Ovary (tissue), 9 donors: ENCODE data around the gene COL11A1. TPM values are rescaled to one million over a fixed set of nuclear protein-coding genes. Genes with fewer than 3 reads are reported as not detected.

ENCODE experiments used
- DNase-seq, 5 donors: peaks; one replicate each; pipeline ENCODE4 v3.0.0-alpha.2; 2019 to 2020
- H3K27ac ChIP-seq, 2 donors: fragments of 200-600 bp; one replicate each; pipeline versions ENCODE4 v1.5.1 to v1.8.0; 2019 to 2022
- H3K27me3 ChIP-seq: fragments of 200-600 bp; one replicate; pipeline ENCODE4 v1.8.0; 2022
- H3K36me3 ChIP-seq: fragments of 200-600 bp; sonication (generic); one replicate; pipeline ENCODE4 v1.5.1; 2019
- H3K4me1 ChIP-seq: one replicate; pipeline ENCODE4 v1.8.1; 2013; ENCODE audit warnings: mild to moderate bottlenecking, moderate library complexity; ENCODE audit not compliant: insufficient read depth
- H3K4me3 ChIP-seq: fragments of 200-600 bp; sonication (generic); one replicate; pipeline ENCODE4 v1.5.1; 2017
- H3K9me3 ChIP-seq, 2 donors: fragments of 200-600 bp in 1 of 2; sonication (generic) in 1 of 2; one replicate each; pipeline versions ENCODE4 v1.5.1 to v1.8.1; 2013 to 2019; ENCODE audit warnings: mild to moderate bottlenecking in 1 of 2, moderate library complexity in 1 of 2
- EP300 ChIP-seq: sonication (generic); formaldehyde crosslinking; IDR thresholded peaks from one replicate; pipeline ENCODE4 v1.6.1; 2017; ENCODE audit warnings: antibody characterized with exemption
- POLR2A ChIP-seq: fragments of 450-650 bp; IDR thresholded peaks from one replicate; pipeline ENCODE4 v1.6.1; 2017; ENCODE audit warnings: antibody characterized with exemption, mild to moderate bottlenecking, moderate library complexity
- WGBS, 3 donors: extraction: QIAGEN DNeasy Blood & Tissue Kit in 1 of 3; methylation state at CpG; one replicate each; pipeline versions ENCODE4 v1.1.5 to v1.1.7; 2013 to 2017; 5-methylcytosine and 5-hydroxymethylcytosine counted together
- intact Hi-C, 4 donors: fragments of 100-400 bp; cut with DNase I; formaldehyde crosslinking; loops; one replicate each; pipeline versions ENCODE4 v1.11.0 to v1.15.1; 2022 to 2023
- polyA plus RNA-seq, 2 donors: library from polyadenylated mRNA; stranded (reverse); fragments of 200-250 nt in 1 of 2; fragments of 350-450 nt in 1 of 2; fragmentation: Illumina TruSeq in 1 of 2; extraction: RNeasy Lipid Tissue Mini Kit (QIAGEN cat#74804) in 1 of 2; gene quantifications; one replicate each; pipeline ENCODE4 v1.2.3, GENCODE V29; 2013 to 2014
- total RNA-seq, 7 donors: library from RNA; depleted of rRNA in 2 of 7; stranded (reverse); fragments of >200 nt in 2 of 7; fragmentation: NEBNext Ultra II Directional in 3 of 7; extraction: Animal tissue kit (Norgen Biotek cat#: 25700) in 3 of 7; gene quantifications; one replicate each; pipeline versions ENCODE4 v1.1.0 to v1.2.4, GENCODE V29; 2016 to 2023
- TF ChIP-seq, protein P1 (sequence below), 3 donors: fragments of 450-650 bp in 2 of 3; fragments of 200-600 bp in 1 of 3; IDR thresholded peaks; one replicate each; pipeline versions ENCODE4 v1.5.1 to v1.8.0; 2016 to 2022; ENCODE audit warnings: antibody characterized with exemption in 3 of 3, mild to moderate bottlenecking in 1 of 3
- donor health status: DM: no; HTN: no; CAD: no; lungs with moderate emphysema.
- donor health status: DM: no; HTN: no; CAD: no.
- donor health status: Bipolar disorder and iron deficiency.
- donor health status: DM: yes; HTN: yes; CAD: no.
- donor health status: DM: no; HTN: no; CAD: no.
- donor health status: DM: yes; HTN: yes; CAD: no.

Gene COL11A1
- total and polyA plus RNA-seq, 9 donors, result 0.28 to 18.0 (median 1.4) TPM

- TF ChIP-seq POLR2A (no peak), EP300 (no peak)
- TF ChIP-seq, protein P1, sequence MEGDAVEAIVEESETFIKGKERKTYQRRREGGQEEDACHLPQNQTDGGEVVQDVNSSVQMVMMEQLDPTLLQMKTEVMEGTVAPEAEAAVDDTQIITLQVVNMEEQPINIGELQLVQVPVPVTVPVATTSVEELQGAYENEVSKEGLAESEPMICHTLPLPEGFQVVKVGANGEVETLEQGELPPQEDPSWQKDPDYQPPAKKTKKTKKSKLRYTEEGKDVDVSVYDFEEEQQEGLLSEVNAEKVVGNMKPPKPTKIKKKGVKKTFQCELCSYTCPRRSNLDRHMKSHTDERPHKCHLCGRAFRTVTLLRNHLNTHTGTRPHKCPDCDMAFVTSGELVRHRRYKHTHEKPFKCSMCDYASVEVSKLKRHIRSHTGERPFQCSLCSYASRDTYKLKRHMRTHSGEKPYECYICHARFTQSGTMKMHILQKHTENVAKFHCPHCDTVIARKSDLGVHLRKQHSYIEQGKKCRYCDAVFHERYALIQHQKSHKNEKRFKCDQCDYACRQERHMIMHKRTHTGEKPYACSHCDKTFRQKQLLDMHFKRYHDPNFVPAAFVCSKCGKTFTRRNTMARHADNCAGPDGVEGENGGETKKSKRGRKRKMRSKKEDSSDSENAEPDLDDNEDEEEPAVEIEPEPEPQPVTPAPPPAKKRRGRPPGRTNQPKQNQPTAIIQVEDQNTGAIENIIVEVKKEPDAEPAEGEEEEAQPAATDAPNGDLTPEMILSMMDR (IDR thresholded peaks at IDR 0.05), result no peak
- Histone ChIP-seq H3K9me3 (no peaks in the 10 kb centered on the region), H3K27ac (no peak overlapping the region), H3K27me3 (no peaks in the 10 kb centered on the region), H3K4me3 (no peak overlapping the region), H3K36me3 (no peaks in the 10 kb centered on the region), H3K4me1 (no peaks in the 10 kb centered on the region)
- 50 to 60% (median 54%) methylated on average over 2 of the region's 2 CpGs for WGBS, 3 donors
- intact Hi-C loops, result no loop called here
- DNase-seq, result no peak
Measured at GRCh38 chr1:103122983-103123720, 14.8 kb upstream of the COL11A1 start.

DNA sequence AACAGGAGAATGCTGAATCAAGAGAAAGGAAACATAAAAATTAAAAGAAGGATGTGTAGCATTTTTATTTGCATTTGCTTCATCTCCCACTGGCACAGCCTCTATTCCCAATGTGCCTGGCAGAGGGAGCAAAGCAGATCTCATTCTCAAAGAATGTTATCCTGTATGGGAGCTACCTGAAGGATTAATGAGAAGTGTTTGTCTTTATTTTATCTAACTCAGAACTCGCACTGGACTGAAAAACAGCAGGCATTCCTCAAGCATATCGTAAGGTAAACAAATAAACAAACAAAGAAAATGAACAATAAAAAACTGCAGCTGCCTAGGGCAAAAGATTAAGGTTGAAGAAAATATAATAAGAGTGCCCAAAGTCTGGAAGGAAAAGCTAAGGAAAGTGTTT is 12.7 kb upstream of the COL11A1 start:
- Histone ChIP-seq H3K27ac (no peak overlapping the region), H3K4me1 (no peaks in the 10 kb centered on the region), H3K36me3 (no peaks in the 10 kb centered on the region), H3K9me3 (no peaks in the 10 kb centered on the region), H3K4me3 (no peak overlapping the region), H3K27me3 (no peaks in the 10 kb centered on the region)
- 54 to 76% (median 56%) methylated on average over 2 of the region's 2 CpGs for WGBS, 3 donors
- no peak for DNase-seq
- TF ChIP-seq EP300 (no peak), POLR2A (no peak)
- TF ChIP-seq, protein P1 (IDR thresholded peaks at IDR 0.05), result no peak
- intact Hi-C loops, result no loop called here

- H3K27me3 ChIP-seq, result no peaks in the 10 kb centered on the region
- TF ChIP-seq EP300, result no peak
- TF ChIP-seq POLR2A, result no peak
- TF ChIP-seq, protein P1 (IDR thresholded peaks at IDR 0.05), result no peak
- no peak for DNase-seq
- intact Hi-C loops, result no loop called here
- H3K9me3 ChIP-seq, result no peaks in the 10 kb centered on the region
- H3K36me3 ChIP-seq, result no peaks in the 10 kb centered on the region
- no peak overlapping the region for H3K4me3 ChIP-seq
- H3K27ac ChIP-seq, result no peak overlapping the region
- peaks cover 5% of the 10 kb centered on the region for H3K4me1 ChIP-seq
Measured at GRCh38 chr1:103112546-103112945, 4.2 kb upstream of the COL11A1 start.

DNA sequence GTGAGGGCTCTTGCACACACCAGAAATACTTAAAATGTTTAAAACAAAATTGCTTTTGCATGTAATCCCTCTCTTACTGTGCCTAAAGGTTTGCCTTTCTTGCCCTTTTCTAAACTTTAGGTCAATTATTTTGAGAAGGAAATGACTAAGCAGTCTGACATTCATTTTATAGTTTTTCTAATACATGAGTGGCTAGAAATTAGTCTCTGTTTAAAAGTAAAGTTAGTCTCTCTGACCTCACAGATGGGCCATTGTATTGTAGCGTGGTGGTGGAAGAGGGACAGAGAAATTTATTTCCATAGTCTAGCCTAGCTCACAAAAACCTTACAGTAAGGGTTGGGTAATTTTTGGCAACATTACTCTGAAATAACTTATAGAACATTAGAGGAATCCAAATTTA is 3.6 kb upstream of the COL11A1 start:
- no peak for TF ChIP-seq EP300
- no peak for TF ChIP-seq POLR2A
- TF ChIP-seq, protein P1 (IDR thresholded peaks at IDR 0.05), result no peak
- 91 to 95% (median 93%) methylated on average over 1 of the region's 1 CpG for WGBS, 3 donors
- no peak overlapping the region for H3K4me3 ChIP-seq
- H3K9me3 ChIP-seq, result no peaks in the 10 kb centered on the region
- intact Hi-C loops, result no loop called here
- H3K36me3 ChIP-seq, result no peaks in the 10 kb centered on the region
- H3K27me3 ChIP-seq, result no peaks in the 10 kb centered on the region
- H3K4me1 ChIP-seq, result peaks cover 5% of the 10 kb centered on the region
- H3K27ac ChIP-seq, result no peak overlapping the region
- no peak for DNase-seq
